ENCODE results near the gene MTHFD1L.
"Not testable (repeated sequence)": the region's sequence is repeated elsewhere in the genome, so short reads cannot be mapped to it uniquely, and the experiment has no call there.

Gene MTHFD1L

DNA sequence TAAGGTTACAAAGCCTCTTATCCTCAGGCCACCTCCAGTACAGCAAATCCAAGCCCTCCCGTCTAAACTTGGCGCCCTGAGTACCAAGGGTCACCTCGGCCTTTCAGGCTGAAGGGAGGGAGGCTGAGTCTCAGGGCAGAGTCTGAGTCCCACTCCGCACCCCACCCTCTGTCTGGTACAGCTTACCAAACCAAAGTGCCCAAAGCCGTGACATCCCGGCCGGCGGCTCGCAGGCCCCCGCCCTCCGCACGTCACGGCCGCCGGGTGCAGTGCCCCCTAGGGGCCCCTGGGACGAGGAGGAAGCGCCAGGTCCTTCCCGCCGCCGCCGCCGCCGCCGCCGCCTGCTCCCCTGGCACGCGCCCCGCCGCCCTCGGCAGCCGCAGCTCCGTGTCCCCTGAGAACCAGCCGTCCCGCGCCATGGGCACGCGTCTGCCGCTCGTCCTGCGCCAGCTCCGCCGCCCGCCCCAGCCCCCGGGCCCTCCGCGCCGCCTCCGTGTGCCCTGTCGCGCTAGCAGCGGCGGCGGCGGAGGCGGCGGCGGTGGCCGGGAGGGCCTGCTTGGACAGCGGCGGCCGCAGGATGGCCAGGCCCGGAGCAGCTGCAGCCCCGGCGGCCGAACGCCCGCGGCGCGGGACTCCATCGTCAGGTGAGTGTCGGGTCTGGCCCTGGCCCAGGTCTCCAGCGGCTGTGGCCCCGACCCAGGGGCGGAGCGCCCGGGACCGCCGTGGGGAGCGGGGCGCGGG is at the start of gene MTHFD1L:
Gene MTHFD1L (plus strand): TSS at position 297 of the 741 bp plus-strand sequence. CDS start 121 bp downstream, at position 418.
- DNase-seq = peak; percentile 81 to 95 (median 90)

DNA sequence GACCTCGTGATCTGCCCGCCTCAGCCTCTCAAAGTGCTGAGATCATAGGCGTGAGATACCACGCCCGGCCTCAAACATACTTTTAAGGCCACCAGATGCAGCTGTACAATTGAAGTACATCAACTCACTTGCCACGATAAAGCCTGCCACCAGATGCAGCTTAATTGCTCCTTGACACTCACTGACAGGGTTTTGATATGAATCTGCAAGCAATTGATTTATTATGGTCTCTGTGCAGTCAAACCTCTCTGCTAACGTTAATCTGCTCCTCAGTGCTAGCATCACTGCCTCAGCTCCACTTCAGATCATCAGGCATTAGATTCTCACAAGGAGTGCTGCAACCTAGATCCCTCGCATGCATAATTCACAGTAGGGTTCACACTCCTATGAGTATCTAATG is 48.9 kb upstream of the MTHFD1L start:
- DNase-seq = not testable (repeated sequence)

DNA sequence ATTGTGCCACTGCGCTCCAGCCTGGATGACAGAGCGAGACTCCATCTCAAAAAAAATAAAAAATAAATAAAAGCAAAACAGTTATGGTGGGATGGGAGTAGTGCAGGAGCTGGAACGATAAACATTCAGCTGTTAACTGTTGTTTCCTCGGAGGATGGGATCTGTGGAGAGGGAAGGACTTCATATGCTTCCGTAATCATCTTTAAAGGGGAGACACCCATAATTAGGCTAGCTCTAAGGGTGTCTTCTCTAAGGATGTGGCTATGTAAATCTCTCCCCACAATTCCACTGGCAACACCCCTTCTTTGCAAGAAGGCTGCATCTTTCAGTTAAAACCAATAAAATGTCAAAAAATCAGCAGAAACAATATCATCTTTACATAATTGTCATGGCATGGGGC is 42.6 kb upstream of the MTHFD1L start:
- DNase-seq = no peak

DNA sequence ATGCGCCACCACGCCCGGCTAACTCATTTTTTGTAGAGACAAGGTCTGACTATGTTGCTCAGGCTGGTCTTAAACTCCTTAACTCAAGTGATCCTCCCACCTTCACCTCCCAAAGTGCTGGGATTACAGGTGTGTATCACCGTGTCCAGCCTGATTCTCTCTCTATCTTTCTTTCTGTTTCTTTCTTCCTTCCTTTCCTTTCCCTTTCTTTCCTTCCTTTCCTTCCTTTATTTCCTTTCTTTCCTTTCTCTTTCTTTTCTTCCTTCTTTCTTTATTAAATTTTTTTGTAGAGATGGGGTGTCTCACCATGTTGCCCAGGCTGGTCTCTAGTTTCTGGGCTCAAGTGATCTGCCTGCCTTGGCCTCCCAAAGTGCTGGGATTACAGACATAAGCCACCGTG is 38.7 kb upstream of the MTHFD1L start:
- no peak for DNase-seq

DNA sequence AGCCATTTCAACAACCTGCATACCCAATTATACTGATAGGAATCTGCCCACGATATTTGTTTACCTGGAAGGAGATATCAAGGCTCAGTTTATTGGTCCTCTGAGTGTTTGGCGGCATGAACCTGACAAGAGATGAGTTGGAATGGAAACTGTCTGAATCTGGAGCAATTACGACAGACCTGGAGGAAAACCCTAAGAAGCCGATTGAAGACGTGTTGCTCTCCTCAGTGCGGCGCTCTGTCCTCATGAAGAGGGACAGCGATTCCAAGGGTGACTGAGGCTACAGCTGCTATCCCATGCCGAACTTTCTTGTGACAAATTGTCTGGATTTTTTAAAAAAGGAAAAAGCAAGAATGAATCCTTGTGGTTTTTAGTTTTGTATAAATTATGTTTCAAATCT is 37.4 kb upstream of the MTHFD1L start:
- not testable (repeated sequence) for DNase-seq

DNA sequence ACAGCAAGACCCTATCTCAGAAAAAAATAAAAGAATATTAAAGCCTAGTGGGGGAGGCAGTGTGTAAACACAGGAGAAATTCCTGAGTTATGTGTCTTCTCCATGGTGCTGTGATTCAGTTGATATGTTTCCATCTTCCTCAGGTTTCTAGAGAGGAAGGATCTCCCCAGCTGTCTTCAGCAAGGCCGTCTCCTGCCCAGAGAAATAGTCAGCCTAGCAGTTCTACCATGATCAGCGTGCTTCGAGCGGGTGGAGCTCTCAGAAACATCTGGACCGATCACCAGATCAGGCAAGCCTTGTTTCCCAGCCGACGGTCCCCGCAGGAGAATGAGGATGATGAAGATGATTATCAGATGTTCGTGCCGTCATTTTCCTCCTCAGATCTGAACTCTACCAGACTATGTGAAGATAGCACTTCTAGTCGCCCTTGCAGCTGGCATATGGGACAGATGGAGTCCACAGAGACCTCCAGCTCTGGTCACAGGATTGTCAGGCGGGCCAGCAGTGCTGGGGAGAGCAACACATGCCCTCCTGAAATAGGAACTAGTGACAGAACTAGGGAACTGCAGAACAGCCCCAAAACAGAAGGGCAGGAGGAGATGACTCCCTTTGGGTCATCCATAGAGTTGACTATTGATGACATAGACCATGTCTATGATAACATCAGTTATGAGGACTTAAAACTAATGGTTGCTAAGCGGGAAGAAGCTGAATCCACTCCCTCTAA is 34.9 kb upstream of the MTHFD1L start:
- DNase-seq = no peak

DNA sequence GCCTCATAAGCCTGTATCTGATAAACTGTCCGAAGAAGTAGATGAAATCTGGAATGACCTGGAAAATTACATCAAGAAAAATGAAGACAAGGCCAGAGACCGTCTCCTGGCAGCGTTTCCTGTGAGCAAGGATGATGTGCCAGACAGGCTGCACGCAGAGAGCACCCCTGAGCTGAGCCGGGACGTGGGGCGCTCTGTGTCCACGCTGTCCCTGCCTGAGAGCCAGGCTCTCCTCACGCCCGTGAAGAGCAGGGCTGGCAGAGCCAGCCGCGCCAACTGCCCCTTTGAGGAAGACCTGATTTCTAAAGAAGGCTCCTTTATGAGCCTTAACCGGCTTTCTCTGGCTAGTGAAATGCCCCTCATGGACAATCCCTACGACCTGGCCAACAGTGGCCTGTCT is 33.9 kb upstream of the MTHFD1L start:
- no peak for DNase-seq

DNA sequence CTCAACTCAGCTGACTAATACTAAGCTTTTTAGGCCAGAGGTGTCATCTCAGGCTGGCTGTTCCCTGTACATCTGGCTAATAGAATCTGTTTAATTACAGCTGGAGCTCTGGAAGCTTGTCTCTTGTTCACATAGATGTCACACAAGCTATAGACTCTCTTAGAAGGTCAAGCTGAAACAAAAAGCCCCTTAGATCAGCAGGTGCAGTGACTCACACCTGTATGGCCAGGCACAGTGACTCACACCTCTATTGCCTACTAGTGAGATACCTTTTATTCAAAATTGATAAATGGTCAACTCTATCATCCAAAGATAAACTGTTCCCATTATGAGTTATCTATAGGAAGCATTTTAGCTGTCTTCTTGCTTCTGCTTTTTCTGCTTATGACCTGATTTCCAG is 29.9 kb upstream of the MTHFD1L start:
- no peak for DNase-seq

DNA sequence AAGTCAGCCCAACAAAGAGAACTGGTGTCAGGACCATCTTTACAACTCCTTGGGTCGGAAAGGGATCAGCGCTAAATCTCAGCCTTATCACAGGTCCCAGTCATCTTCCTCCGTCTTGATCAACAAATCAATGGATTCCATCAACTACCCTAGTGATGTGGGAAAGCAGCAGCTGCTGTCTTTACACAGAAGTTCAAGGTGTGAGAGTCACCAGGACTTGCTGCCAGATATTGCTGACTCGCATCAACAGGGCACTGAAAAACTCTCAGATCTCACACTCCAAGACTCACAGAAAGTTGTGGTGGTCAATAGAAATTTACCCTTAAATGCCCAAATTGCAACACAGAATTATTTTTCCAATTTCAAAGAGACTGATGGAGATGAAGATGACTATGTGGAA is 25.3 kb upstream of the MTHFD1L start:
- DNase-seq = no peak

DNA sequence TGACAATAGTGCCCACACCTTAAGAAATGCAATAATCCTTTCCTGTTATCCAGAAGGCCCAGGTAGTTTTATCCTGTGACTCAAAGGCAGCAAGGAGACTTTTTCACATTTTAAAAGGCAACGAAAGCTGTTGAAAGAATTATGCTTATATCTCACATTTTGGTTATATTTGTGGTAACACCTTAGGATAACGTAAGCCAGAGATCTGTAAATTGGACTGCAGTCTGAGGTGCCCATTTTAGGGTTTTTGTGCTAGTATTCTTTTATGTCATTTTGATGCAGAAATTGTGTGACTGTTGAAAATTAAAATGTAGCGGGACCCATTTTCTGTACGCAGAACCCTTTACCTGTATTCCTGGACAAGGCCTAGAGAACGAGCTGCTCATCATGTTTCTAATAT is 24.3 kb upstream of the MTHFD1L start:
- DNase-seq = no peak

DNA sequence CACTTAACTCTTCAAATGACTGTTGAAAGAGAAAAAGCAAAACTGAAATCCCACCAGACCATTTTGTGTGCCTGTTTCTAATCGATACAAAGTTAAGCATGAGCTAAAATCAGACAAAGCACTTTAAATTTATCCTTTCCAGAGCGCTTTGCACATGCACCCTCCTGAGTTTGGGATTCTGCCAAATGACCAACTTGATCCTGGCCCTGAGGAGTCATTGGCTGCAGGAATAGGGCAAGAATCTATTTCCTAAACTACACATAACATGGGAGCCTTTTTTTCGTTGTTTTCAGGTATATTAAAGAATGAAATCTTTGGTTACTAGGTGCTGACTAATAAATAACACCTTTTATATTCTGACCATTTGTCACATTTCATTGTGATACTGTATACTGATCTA is 23.8 kb upstream of the MTHFD1L start:
- no peak for DNase-seq

DNA sequence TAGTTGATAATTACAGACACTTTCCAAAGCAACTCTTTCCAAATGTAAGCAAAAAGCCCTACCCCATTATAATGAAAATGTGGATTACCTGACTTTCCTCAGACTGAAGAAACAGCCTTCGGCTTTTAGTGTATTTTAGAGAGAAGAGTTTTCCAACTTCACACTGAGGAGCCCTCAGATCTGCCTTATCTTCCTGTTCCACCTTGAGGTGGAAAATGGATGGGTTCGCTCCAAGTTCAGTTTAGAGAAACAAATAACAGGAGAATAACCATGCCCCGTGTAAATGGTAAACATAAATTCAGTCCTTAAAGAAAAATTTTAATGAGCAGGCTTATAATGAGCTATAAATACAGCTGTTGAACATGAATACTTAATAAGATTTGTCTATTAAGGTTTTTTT is 21.1 kb upstream of the MTHFD1L start:
- DNase-seq = no peak

DNA sequence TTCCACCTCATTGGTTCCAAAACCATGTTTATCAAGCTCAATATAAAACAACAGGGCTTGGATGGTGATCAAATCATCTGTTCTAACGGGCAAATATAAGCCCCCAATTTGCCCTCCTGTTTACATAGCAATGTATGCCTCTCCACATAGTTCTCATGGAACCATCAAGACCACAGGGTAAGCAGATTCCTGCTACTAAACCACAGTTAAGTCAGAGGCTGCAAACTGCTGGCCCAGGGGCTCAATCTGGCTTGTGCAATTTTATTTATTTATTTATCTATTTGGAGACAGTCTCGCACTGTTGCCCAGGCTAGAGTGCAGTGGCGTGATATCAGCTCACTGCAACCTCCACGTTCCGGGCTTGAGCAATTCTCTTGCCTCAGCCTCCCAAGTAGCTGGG is 18.9 kb upstream of the MTHFD1L start:
- no peak for DNase-seq

DNA sequence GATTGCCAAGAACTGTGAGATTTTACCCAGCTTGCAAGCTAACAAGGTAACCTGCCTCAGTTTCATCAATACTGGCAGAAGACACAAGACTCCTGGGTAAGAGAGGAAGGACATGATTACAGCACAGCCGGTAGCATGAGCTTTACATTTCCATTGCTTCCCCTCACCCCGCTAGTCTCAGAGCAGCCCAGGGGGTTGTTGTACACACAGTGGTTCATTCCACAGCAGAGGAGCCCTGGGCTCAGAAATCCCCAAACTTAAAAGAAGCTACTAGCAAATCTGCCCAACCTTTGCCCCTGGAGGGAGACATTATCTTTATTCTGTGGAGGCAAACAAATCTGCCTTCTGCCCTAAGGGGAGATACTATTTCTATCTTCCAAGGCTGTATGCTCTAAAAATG is 17.1 kb upstream of the MTHFD1L start:
- no peak for DNase-seq

DNA sequence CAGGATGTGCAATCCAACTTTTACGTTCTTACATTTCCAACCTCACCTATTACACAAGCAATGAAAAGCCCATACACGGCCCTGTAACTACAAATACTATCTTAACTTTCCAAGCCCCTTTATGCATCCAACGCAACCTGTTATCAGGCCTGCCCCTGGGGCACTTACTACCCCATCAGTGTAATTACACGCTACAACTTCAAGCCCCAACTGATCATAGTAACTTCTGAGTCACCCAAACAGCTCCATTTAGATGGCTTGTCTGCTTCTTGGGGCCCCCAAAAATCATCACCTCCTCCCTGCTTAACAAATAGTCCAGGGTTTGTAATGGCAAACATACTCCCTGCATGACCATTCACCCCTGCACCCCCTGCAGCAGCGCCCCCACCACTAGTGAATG is 11.1 kb upstream of the MTHFD1L start:
- DNase-seq = not testable (repeated sequence)

DNA sequence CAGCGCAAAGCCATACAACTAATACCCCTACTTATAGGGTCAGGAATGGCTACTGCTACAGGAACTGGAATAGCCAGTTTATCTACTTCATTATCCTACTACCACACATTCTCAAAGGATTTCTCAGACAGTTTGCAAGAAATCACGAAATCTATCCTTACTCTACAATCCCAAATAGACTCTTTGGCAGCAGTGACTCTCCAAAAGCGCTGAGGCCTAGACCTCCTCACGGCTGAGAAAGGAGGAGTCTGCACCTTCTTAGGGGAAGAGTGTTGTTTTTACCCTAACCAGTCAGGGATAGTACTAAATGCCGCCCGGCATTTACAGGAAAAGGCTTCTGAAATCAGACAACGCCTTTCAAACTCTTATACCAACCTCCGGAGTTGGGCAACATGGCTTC is 10.3 kb upstream of the MTHFD1L start:
- not testable (repeated sequence) for DNase-seq

DNA sequence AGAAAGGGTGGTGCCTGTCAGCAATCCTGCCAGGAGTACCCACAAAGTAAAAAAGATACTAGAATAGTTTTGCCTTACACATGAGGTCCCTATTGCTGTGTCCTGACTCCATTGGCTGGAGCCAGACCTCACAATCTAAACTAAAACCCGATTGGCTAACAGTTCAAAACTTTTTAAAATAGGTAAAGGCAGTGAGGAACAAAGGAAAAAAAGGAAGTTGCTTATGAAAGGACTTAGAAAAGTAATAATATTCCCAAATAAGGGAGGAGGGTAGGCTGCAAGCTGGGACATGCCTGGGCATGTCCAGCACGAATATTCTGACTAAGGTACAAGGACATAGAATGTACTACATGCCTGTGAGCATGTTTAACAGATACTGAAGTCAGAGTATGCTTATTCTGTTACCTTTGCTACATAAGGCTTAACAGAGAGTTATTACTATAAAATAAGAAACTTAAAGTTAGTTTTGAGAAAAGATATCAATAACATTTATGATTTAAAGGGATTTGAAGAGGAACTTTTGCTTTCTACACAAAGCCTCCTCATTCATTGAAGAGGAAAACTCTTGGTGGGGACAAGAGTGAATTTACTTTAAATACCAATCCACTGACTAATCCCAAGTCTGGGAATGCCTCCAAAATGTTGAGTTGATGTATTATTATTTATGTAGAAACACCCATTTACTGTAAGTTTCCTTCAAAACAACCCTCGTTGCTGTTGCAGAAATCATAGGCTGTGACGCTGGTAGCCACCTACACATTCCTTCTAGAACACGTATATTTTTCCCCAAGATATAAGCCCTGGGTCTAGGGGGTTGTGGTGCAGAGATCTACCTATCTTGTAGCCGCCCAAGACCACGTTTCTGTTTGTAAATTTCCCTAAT is 8.2 kb upstream of the MTHFD1L start:
- DNase-seq = no peak

DNA sequence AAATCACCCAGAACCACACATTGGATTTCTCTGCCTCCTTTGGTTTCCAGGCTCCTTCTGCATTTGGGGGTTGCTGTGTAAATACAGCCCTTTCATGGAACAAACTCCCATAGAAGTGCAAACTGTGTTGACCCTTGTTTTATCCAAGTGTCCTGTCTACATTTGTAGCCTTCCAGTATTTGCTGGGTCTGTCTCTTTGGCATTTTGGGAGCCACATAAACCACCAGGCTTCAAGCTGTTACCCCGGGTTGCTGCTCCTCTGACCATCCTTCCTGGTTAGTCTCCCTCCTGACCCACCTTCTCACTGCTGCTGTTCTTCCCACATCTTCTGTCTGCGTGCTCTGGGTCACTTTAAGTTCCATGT is 7.6 kb upstream of the MTHFD1L start:
- no peak for DNase-seq

DNA sequence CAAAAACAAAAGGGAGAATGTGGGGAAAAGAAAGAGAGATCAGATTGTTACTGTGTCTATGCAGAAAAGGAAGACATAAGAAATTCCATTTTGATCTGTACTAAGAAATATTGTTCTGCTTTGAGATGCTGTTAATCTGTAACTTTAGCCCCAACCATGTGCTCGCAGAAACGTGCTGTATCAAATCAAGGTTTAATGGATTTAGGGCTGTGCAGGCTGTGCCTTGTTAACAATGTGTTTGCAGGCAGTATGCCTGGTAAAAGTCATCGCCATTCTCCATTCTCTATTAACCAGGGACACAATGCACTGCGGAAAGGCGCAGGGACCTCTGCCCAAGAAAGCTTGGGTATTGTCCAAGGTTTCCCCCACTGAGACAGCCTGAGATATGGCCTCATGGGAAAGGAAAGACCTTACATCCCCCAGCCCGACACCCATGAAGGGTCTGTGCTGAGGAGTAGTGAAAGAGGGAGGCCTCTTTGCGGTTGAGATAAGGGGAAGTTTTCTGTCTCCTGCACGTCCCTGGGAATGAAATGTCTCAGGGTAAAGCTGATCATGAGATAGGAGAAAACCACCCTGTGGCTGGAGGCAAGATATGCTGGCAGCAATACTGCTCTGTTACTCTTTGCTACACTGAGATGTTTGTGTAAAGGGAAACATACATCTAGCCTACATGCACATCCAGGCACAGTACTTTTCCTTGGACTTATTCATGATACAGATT is 3.9 kb upstream of the MTHFD1L start:
- DNase-seq = not testable (repeated sequence)

DNA sequence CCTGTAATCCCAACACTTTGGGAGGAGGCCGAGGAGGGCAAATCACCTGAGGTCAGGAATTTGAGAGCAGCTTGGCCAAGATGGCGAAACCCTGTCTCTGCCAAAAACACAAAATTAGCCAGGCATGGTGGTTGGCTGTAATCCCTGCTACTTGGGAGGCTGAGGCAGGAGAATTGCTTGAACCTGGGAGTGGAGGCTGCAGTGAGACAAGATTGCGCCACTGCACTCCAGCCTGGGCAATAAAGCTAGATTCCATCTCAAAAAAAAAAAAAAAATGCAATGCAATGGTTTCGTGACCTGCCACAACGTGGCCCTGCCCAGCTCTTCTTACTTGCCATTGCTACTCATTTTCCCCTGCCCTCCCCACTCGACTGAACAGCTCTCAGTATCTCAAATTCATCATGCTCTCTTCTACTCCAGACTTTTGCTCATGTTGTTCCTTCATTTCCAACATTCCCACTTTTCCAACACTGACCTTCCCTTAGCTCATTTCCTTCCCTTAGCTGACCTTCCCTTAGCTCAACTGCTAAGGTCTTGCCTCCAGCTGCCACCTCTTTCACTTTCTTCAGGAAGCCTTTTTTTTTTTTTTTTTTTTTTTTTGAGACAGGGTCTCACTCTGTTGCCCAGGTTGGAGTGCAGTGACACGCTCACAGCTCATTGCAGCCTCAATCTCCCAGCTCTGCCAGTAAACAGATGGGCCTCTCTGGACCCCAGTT is 2.1 kb upstream of the MTHFD1L start:
- DNase-seq = no peak

DNA sequence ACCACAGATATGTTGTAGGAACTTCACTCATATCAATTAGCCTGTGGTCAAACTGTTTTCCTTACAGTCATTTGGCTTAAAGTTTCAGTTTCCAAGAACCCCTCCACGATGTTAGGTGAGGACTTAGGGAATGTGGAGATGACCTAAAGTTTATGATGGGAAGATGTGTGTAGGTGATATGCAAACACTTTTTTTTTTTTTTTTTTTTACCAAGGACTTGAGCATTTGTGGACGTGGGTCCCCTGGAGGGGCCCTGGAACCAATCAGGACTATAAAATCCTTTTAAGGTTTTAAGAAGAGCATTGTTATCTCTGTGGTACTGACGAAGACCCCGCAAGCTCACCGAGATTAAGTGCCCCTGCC is 478 bp upstream of the MTHFD1L start:
- DNase-seq = no peak

Measured in suppressor macrophage treated with lipopolysaccharide for 1 hour (primary cell).